Activated naive CD4-positive, alpha-beta T cell treated with anti-CD3 and anti-CD28 coated beads, Interleukin-2, amount 10 ng/mL, durations not matched to agents 7 days and 5 days (primary cell): ENCODE measurements around the gene ST8SIA2.

ENCODE experiments used
- CTCF ChIA-PET: fragments of 350-600 bp; sonication (Branson Sonifier 250); formaldehyde crosslinking; loops from one replicate; lab custom pipeline; 2021; ENCODE audit warnings: antibody characterized with exemption; lab: Charles Lee
- DNase-seq: peaks from one replicate; pipeline ENCODE4 v3.0.0-alpha.2; 2020
- H3K27ac Mint-ChIP-seq: one replicate; pipeline ENCODE4 v1.8.0; 2021; ENCODE audit warnings: mild to moderate bottlenecking, moderate library complexity, mixed read lengths
- H3K27me3 Mint-ChIP-seq: one replicate; pipeline ENCODE4 v1.8.0; 2021; ENCODE audit warnings: mild to moderate bottlenecking, mixed read lengths
- H3K36me3 Mint-ChIP-seq: one replicate; pipeline ENCODE4 v1.8.0; 2021; ENCODE audit warnings: mixed read lengths
- H3K4me1 Mint-ChIP-seq: one replicate; pipeline ENCODE4 v1.8.0; 2021; ENCODE audit warnings: mixed read lengths
- H3K4me3 Mint-ChIP-seq: one replicate; pipeline ENCODE4 v1.8.0; 2021; ENCODE audit warnings: mild to moderate bottlenecking, moderate library complexity, mixed read lengths
- H3K9me3 Mint-ChIP-seq: one replicate; pipeline ENCODE4 v1.8.0; 2021; ENCODE audit warnings: mixed read lengths

The ST8SIA2 gene

GRCh38 chr15:92505611-92506010 lies 111.9 kb downstream of the ST8SIA2 start:
- DNase-seq, result no peak
- Mint-ChIP-seq H3K4me3 (no peak overlapping the region), H3K9me3 (peaks cover 4% of the 10 kb centered on the region), H3K4me1 (no peaks in the 10 kb centered on the region), H3K36me3 (no peaks in the 10 kb centered on the region), H3K27ac (no peak overlapping the region), H3K27me3 (peaks cover 25% of the 10 kb centered on the region)
- CTCF ChIA-PET, result no interaction called here

GRCh38 chr15:92506506-92506905 lies 112.8 kb downstream of the ST8SIA2 start:
- no peaks in the 10 kb centered on the region for H3K4me1 Mint-ChIP-seq
- H3K4me3 Mint-ChIP-seq, result no peak overlapping the region
- CTCF ChIA-PET, result no interaction called here
- H3K9me3 Mint-ChIP-seq, result peaks cover 4% of the 10 kb centered on the region
- no peak for DNase-seq
- no peak overlapping the region for H3K27ac Mint-ChIP-seq
- H3K27me3 Mint-ChIP-seq, result peaks cover 25% of the 10 kb centered on the region
- no peaks in the 10 kb centered on the region for H3K36me3 Mint-ChIP-seq

GRCh38 chr15:92510163-92510882 lies 116.6 kb downstream of the ST8SIA2 start:
- H3K4me1 Mint-ChIP-seq, result no peaks in the 10 kb centered on the region
- no peaks in the 10 kb centered on the region for H3K36me3 Mint-ChIP-seq
- no peak for DNase-seq
- H3K9me3 Mint-ChIP-seq, result peaks cover 4% of the 10 kb centered on the region
- CTCF ChIA-PET, result no interaction called here
- H3K27ac Mint-ChIP-seq, result no peak overlapping the region
- no peaks in the 10 kb centered on the region for H3K27me3 Mint-ChIP-seq
- H3K4me3 Mint-ChIP-seq, result no peak overlapping the region
